PFSK-1 (cell line): ENCODE measurements around the gene BEND7.

Experiments used
- FOXP2 ChIP-seq: optimal IDR thresholded peaks from 2 replicates; pipeline ENCODE3; 2011; ENCODE audit warnings: borderline replicate concordance, control low read depth, inconsistent platforms; ENCODE audit not compliant: insufficient read depth; ENCODE audit errors: extremely low read length, extremely low read depth
- POLR2AphosphoS5 ChIP-seq: IDR thresholded peaks from 2 replicates; pipeline ENCODE4 v1.6.1; 2012; ENCODE audit warnings: low read depth, mild to moderate bottlenecking, control low read depth, low read length, moderate library complexity
- REST ChIP-seq, 2 experiments: IDR thresholded peaks; 2 replicates each; pipeline versions ENCODE4 v1.6.1 to v1.8.0; 2011 to 2012; ENCODE audit warnings: low read depth in 2 of 2, low read length in 2 of 2, control low read depth in 1 of 2, inconsistent platforms in 1 of 2, mild to moderate bottlenecking in 1 of 2, moderate library complexity in 1 of 2; ENCODE audit not compliant: insufficient read depth in 1 of 2
- SIN3A ChIP-seq: IDR thresholded peaks from 2 replicates; pipeline ENCODE4 v1.6.1; 2012; ENCODE audit warnings: mild to moderate bottlenecking, low read length, moderate library complexity, borderline replicate concordance; ENCODE audit not compliant: insufficient read depth
- TAF1 ChIP-seq: IDR thresholded peaks from 2 replicates; pipeline ENCODE4 v1.6.1; 2012; ENCODE audit warnings: low read length, control low read depth, borderline replicate concordance; ENCODE audit not compliant: insufficient read depth

BEND7 gene

GRCh38 chr10:13399236-13399635 lies 129.6 kb downstream of the BEND7 start:
- TF ChIP-seq FOXP2: no peak
- no peak for TF ChIP-seq POLR2AphosphoS5
- no peak for TF ChIP-seq SIN3A
- TF ChIP-seq TAF1: no peak
- no peak for TF ChIP-seq REST (IDR thresholded peaks at IDR 0.05; ENCODE audit: insufficient read depth in 1 of 2, low read depth in 2 of 2, low read length in 2 of 2)

- no peak for TF ChIP-seq SIN3A
- no peak for TF ChIP-seq REST (IDR thresholded peaks at IDR 0.05; ENCODE audit: insufficient read depth in 1 of 2, low read depth in 2 of 2, low read length in 2 of 2)
- TF ChIP-seq FOXP2: no peak
- no peak for TF ChIP-seq POLR2AphosphoS5
- TF ChIP-seq TAF1: no peak
These were observed 131.8 kb downstream of the BEND7 start for GRCh38 chr10:13397052-13397451.

- TF ChIP-seq FOXP2 (no peak), POLR2AphosphoS5 (no peak), REST (IDR thresholded peaks at IDR 0.05; ENCODE audit: insufficient read depth in 1 of 2, low read depth in 2 of 2, low read length in 2 of 2) (no peak), TAF1 (no peak), SIN3A (no peak)
These were observed 132.4 kb downstream of the BEND7 start for GRCh38 chr10:13396369-13396768.

- TF ChIP-seq POLR2AphosphoS5: no peak
- TF ChIP-seq SIN3A: no peak
- TF ChIP-seq FOXP2: no peak
- TF ChIP-seq TAF1: no peak
- TF ChIP-seq REST (IDR thresholded peaks at IDR 0.05; ENCODE audit: insufficient read depth in 1 of 2, low read depth in 2 of 2, low read length in 2 of 2): no peak
These were observed 133.3 kb downstream of the BEND7 start for GRCh38 chr10:13395540-13395939.

- TF ChIP-seq TAF1 (no peak), FOXP2 (no peak), REST (IDR thresholded peaks at IDR 0.05; ENCODE audit: insufficient read depth in 1 of 2, low read depth in 2 of 2, low read length in 2 of 2) (no peak)
These were observed 135.2 kb downstream of the BEND7 start for GRCh38 chr10:13393640-13394039.
